ENCODE results near the gene SYT17.

SYT17 gene

GRCh38 chr16:19139436-19140091, 28.5 kb upstream of the SYT17 start:
- no peak for DNase-seq

GRCh38 chr16:19140396-19140795, 27.6 kb upstream of the SYT17 start:
- no peak for DNase-seq

- no peak for DNase-seq
Measured at GRCh38 chr16:19142939-19143598, 25.0 kb upstream of the SYT17 start.

- DNase-seq = no peak
Measured at GRCh38 chr16:19143599-19143956, 24.5 kb upstream of the SYT17 start.

- no peak for DNase-seq
Measured at GRCh38 chr16:19145010-19145409, 23.0 kb upstream of the SYT17 start.

GRCh38 chr16:19147126-19147525, 20.9 kb upstream of the SYT17 start:
- no peak for DNase-seq

GRCh38 chr16:19147627-19148026, 20.4 kb upstream of the SYT17 start:
- no peak for DNase-seq

GRCh38 chr16:19148189-19148588, 19.9 kb upstream of the SYT17 start:
- no peak for DNase-seq

- DNase-seq = no peak
Measured at GRCh38 chr16:19151310-19151709, 16.7 kb upstream of the SYT17 start.

GRCh38 chr16:19152042-19152441, 16.0 kb upstream of the SYT17 start:
- DNase-seq = no peak

GRCh38 chr16:19153876-19154275, 14.2 kb upstream of the SYT17 start:
- no peak for DNase-seq

- DNase-seq = no peak
Measured at GRCh38 chr16:19162085-19162484, 6.0 kb upstream of the SYT17 start.

GRCh38 chr16:19163215-19163614, 4.8 kb upstream of the SYT17 start:
- no peak for DNase-seq

- DNase-seq = no peak
Measured at GRCh38 chr16:19164285-19164684, 3.8 kb upstream of the SYT17 start.

- no peak for DNase-seq
Measured at GRCh38 chr16:19165101-19165500, 2.9 kb upstream of the SYT17 start.

- DNase-seq = no peak
Measured at GRCh38 chr16:19166500-19166899, 1.5 kb upstream of the SYT17 start.

- DNase-seq = no peak
Measured at GRCh38 chr16:19168371-19169081, 486 bp downstream of the SYT17 start.

GRCh38 chr16:19169082-19169639, 1.1 kb downstream of the SYT17 start:
- no peak for DNase-seq

GRCh38 chr16:19170043-19170655, 2.1 kb downstream of the SYT17 start:
- DNase-seq = no peak

GRCh38 chr16:19172098-19172780, 4.2 kb downstream of the SYT17 start:
- no peak for DNase-seq

GRCh38 chr16:19173059-19173458, 5.0 kb downstream of the SYT17 start:
- DNase-seq = no peak

- no peak for DNase-seq
Measured at GRCh38 chr16:19173649-19174383, 5.8 kb downstream of the SYT17 start.

Measured in fibroblast of skin of scalp (primary cell).